Measurements from ENCODE around the gene FBXW5.

The FBXW5 gene

DNA sequence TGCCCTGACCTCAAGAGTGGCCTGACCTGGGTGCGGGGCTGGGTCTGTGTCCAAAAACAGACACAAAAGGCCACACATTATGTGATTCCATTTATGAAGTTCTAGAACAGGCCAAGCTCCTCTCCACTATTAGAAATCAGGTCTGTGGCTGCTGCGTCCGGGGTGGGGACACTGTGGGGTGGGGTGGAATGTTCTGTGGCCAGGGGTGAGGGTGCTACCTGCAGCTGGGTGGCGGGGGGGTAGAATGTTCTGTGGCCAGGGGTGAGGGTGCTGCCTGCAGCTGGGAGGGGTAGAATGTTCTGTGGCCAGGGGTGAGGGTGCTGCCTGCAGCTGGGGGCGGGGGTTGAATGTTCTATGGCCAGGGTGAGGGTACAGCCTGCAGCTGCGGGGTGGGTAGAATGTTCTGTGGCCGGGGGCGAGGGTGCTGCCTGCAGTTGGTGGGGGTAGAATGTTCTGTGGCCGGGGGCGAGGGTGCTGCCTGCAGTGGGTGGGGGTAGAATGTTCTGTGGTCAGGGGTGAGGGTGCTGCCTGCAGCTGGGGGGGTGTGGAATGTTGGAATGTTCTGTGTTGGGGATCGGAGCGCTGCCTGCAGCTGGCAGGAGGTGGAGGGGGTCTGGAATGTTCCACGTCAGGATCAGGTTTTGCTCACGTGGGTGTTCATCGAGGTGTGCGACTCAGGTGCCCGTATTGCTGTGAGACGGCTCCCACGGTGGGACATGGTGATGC lies 15.8 kb upstream of the FBXW5 start:
- ATAC-seq (no peak), DNase-seq (no peak)
- Mint-ChIP-seq H3K4me1 (peaks cover 19% of the 10 kb centered on the region), H3K9me3 (peaks cover 4% of the 10 kb centered on the region), H3K36me3 (ENCODE audit: low read depth) (peaks cover 2% of the 10 kb centered on the region), H3K4me3 (no peak overlapping the region), H3K27ac (no peak overlapping the region), H3K27me3 (no peaks in the 10 kb centered on the region)

GRCh38 chr9:136958898-136959850 lies 14.6 kb upstream of the FBXW5 start:
- DNase-seq = no peak
- peaks cover 13% of the 10 kb centered on the region for H3K4me1 Mint-ChIP-seq

DNA sequence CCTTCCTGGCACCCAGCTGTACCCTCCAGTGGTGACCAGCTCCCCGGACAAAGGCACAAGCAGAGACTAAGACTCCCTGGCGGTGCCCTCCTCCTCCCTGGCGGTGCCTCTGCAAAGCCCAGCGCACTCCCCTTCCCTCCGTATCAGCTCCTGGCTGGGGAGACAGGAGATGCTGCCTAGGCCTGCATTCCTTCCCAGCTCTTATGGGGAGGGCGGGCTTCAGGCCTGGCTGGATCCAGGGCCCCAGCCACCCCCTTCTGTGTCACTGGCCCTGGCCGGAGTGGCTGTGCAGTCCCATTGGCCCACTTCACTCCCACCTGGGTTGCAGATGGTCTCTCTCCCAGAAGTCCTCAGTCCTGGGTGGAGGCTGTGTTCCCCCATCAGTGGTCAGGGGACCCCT lies 13.9 kb upstream of the FBXW5 start:
- peaks cover 4% of the 10 kb centered on the region for H3K9me3 Mint-ChIP-seq
- H3K4me1 Mint-ChIP-seq = peaks cover 13% of the 10 kb centered on the region
- no peak overlapping the region for H3K4me3 Mint-ChIP-seq
- H3K27me3 Mint-ChIP-seq = no peaks in the 10 kb centered on the region
- no peak overlapping the region for H3K27ac Mint-ChIP-seq
- DNase-seq = no peak
- peaks cover 2% of the 10 kb centered on the region for H3K36me3 Mint-ChIP-seq (ENCODE audit: low read depth)
- no peak for ATAC-seq

More at GRCh38 chr9:136958898-136959850, 14.6 kb upstream of the FBXW5 start:
- Mint-ChIP-seq H3K27ac (no peak overlapping the region), H3K9me3 (peaks cover 4% of the 10 kb centered on the region), H3K36me3 (ENCODE audit: low read depth) (peaks cover 2% of the 10 kb centered on the region), H3K27me3 (no peaks in the 10 kb centered on the region), H3K4me3 (no peak overlapping the region)
- no peak for ATAC-seq

- ATAC-seq = no peak
- no peak for DNase-seq
- Mint-ChIP-seq H3K4me1 (peaks cover 9% of the 10 kb centered on the region), H3K27me3 (no peaks in the 10 kb centered on the region), H3K27ac (no peak overlapping the region), H3K9me3 (peaks cover 4% of the 10 kb centered on the region), H3K36me3 (ENCODE audit: low read depth) (peaks cover 2% of the 10 kb centered on the region), H3K4me3 (no peak overlapping the region)
Observed at GRCh38 chr9:136957901-136958300, 13.4 kb upstream of the FBXW5 start.

DNA sequence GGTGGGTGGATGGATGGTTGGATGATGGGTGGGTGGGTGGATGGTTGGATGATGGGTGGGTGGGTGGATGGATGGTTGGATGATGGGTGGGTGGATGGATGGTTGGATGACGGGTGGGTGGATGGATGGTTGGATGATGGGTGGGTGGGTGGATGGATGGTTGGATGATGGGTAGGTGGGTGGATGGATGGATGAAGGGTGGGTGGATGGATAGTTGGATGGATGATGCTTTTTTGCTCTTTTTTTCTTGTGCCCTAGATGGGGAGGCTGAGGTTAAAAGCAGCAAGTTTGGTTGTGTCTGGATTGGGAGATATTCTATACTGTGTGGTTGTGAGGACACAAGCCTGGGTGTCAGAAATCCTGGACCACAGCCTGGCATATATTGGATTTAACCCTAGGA lies 12.9 kb upstream of the FBXW5 start:
- H3K36me3 Mint-ChIP-seq (ENCODE audit: low read depth) = peaks cover 2% of the 10 kb centered on the region
- H3K4me3 Mint-ChIP-seq = no peak overlapping the region
- no peaks in the 10 kb centered on the region for H3K27me3 Mint-ChIP-seq
- H3K4me1 Mint-ChIP-seq = peaks cover 7% of the 10 kb centered on the region
- ATAC-seq = no peak
- no peak overlapping the region for H3K27ac Mint-ChIP-seq
- DNase-seq = no peak
- H3K9me3 Mint-ChIP-seq = peaks cover 4% of the 10 kb centered on the region

DNA sequence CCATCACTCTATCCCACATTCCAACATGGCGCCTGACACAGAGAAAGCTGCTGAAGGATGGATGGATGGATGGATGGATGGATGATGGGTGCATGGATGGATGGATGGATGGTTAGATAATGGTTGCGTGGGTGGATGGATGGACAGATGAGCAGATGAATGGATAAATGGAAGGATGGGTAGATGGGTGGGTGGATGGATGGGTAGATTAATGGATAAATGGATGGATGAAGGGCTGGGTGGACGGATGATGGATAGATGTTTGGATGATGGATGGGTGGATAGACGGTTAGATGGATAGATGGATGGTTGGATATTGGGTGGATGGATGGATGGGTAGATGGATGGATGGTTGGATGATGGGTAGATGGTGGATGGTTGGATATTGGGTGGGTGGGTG lies 12.1 kb upstream of the FBXW5 start:
- Mint-ChIP-seq H3K4me1 (peaks cover 7% of the 10 kb centered on the region), H3K9me3 (peaks cover 4% of the 10 kb centered on the region), H3K27me3 (no peaks in the 10 kb centered on the region), H3K36me3 (ENCODE audit: low read depth) (peaks cover 2% of the 10 kb centered on the region), H3K4me3 (no peak overlapping the region), H3K27ac (no peak overlapping the region)
- ATAC-seq = no peak
- no peak for DNase-seq

GRCh38 chr9:136955943-136956335 lies 11.4 kb upstream of the FBXW5 start:
- Mint-ChIP-seq H3K36me3 (ENCODE audit: low read depth) (peaks cover 2% of the 10 kb centered on the region), H3K4me1 (peaks cover 5% of the 10 kb centered on the region), H3K27ac (no peak overlapping the region), H3K27me3 (no peaks in the 10 kb centered on the region), H3K9me3 (peaks cover 4% of the 10 kb centered on the region), H3K4me3 (no peak overlapping the region)
- DNase-seq (no peak), ATAC-seq (no peak)

- DNase-seq (no peak), ATAC-seq (no peak)
- Mint-ChIP-seq H3K27ac (no peak overlapping the region), H3K4me3 (no peak overlapping the region), H3K27me3 (no peaks in the 10 kb centered on the region), H3K36me3 (ENCODE audit: low read depth) (peaks cover 2% of the 10 kb centered on the region), H3K4me1 (peaks cover 5% of the 10 kb centered on the region), H3K9me3 (peaks cover 4% of the 10 kb centered on the region)
Observed at GRCh38 chr9:136955202-136955942, 10.8 kb upstream of the FBXW5 start.

DNA sequence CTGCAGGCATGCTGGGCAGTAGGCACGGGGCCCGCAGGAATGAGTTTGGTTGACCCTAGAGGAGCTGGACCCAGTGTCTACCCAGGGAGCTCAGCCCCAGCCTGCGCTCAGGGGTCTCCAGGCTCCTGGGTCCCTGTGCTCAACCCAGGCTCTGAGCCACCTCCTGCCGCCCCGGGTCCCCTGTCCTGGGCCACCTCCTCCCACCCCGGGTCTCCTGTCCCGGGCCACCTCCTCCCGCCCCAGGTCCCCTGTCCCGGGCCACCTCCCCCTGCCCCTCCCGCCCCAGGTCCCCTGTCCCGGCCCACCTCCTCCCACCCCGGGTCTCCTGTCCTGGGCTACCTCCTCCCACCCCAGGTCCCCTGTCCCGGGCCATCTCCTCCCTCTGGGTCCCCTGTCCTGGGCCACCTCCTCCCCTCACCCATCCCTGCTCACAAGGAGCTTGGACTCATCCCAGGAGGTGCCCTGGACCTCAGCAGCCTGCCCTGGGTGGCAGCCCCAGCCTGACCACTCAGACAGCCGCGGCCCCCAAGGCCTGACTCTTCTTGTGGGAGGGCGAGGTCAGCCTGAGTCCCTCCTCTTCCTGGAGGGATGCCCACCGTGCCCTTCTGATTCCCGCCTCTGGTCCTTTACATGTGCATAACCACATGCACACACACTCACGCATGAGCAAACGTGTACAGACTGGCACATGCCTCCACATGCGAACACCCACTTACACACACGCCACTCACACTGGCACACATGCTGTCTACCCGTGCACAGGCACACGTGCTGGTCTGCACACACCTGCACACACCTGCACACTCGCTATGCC lies 9.9 kb upstream of the FBXW5 start:
- no peak overlapping the region for H3K27ac Mint-ChIP-seq
- peaks cover 3% of the 10 kb centered on the region for H3K4me1 Mint-ChIP-seq
- H3K36me3 Mint-ChIP-seq (ENCODE audit: low read depth) = peaks cover 2% of the 10 kb centered on the region
- no peak overlapping the region for H3K4me3 Mint-ChIP-seq
- no peaks in the 10 kb centered on the region for H3K27me3 Mint-ChIP-seq
- H3K9me3 Mint-ChIP-seq = peaks cover 4% of the 10 kb centered on the region
- DNase-seq (no peak), ATAC-seq (no peak)

DNA sequence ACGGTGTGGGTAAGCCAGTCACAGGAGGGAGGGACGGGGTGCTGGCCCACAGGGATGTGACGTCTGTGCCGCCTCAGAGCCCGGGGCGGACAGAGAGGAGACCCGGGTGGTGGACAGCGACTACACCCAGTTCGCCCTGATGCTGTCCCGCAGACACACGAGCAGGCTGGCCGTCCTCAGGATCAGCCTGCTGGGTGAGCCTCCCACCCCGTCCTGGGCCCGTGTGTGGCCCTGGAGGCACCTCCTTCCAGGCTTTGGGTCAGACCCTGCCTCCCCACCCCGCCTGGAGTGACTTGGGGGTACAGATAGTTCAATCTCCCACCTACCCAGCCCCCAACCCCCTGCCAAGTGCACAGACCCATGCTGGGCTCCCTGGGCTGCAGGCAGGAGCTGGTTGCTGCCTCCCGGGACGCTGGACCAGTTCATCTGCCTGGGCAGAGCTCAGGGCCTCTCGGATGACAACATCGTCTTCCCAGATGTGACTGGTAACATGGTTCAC lies 9.3 kb upstream of the FBXW5 start:
- Mint-ChIP-seq H3K36me3 (ENCODE audit: low read depth) (peaks cover 2% of the 10 kb centered on the region), H3K9me3 (peaks cover 4% of the 10 kb centered on the region), H3K4me3 (no peak overlapping the region), H3K27ac (no peak overlapping the region), H3K27me3 (no peaks in the 10 kb centered on the region), H3K4me1 (peaks cover 4% of the 10 kb centered on the region)
- ATAC-seq (no peak), DNase-seq (no peak)

DNA sequence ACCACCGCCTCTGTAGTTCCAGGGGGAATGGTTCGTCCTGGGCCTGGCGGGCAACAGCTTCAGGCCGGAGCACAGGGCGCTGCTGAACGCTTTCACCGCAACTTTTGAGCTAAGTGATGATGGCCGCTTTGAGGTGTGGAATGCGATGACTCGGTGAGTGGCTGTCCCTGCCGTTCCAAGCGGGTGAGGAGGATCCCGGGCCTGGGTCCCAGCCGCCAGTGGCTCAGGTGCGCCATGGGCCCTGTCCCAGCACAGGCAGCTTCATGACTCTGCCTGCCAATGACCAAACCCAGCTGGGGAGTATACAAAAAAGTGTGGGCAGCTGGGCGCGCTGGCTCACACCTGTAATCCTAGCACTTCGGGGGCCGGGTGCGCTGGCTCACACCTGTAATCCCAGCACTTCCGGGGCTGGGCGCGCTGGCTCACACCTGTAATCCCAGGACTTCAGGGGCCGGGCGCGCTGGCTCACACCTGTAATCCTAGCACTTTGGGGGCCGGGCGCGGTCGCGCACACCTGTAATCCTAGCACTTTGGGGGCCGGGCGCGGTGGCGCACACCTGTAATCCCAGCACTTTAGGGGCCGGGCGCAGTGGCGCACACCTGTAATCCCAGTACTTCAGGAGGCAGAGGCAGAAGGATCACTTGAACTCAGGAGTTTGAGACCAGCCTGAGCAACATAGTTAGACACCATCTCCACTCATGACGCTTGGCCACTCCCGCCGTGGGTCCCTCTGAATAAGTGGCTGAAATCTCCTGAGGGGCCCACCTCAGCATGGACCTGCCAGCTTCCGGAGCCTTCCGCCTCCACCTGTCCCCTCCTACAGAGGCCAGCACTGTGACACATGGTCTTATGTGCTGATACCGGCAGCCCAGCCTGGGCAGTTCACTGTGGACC lies 8.6 kb upstream of the FBXW5 start:
- Mint-ChIP-seq H3K4me1 (peaks cover 7% of the 10 kb centered on the region), H3K27me3 (no peaks in the 10 kb centered on the region), H3K27ac (no peak overlapping the region), H3K9me3 (peaks cover 4% of the 10 kb centered on the region), H3K36me3 (ENCODE audit: low read depth) (peaks cover 2% of the 10 kb centered on the region), H3K4me3 (no peak overlapping the region)
- no peak for ATAC-seq
- DNase-seq = no peak

GRCh38 chr9:136952321-136952850 lies 7.8 kb upstream of the FBXW5 start:
- no peak overlapping the region for H3K4me3 Mint-ChIP-seq

More at GRCh38 chr9:136952321-136952850, 7.8 kb upstream of the FBXW5 start:
- no peak overlapping the region for H3K27ac Mint-ChIP-seq
- no peak for DNase-seq
- peaks cover 8% of the 10 kb centered on the region for H3K4me1 Mint-ChIP-seq
- H3K9me3 Mint-ChIP-seq = peaks cover 4% of the 10 kb centered on the region
- no peaks in the 10 kb centered on the region for H3K27me3 Mint-ChIP-seq
- ATAC-seq = no peak
- peaks cover 2% of the 10 kb centered on the region for H3K36me3 Mint-ChIP-seq (ENCODE audit: low read depth)

Measured in activated naive CD8-positive, alpha-beta T cell treated with anti-CD3 and anti-CD28 coated beads, Interleukin-2, amount 50 U/mL, for 24 hours (primary cell).